Measurements from ENCODE around the gene LDLRAD4.

Gene LDLRAD4

GRCh38 chr18:13480571-13481255 is 262.2 kb downstream of the LDLRAD4 start:
- TF ChIP-seq CTCF (IDR thresholded peaks at IDR 0.05; ENCODE audit: low read depth, low read length), result no peak
- no peak overlapping the region for H3K4me3 ChIP-seq (ENCODE audit: low read depth, low read length)

- no peak for TF ChIP-seq CTCF (IDR thresholded peaks at IDR 0.05; ENCODE audit: low read depth, low read length)
- H3K4me3 ChIP-seq (ENCODE audit: low read depth, low read length), result no peak overlapping the region
Observed at GRCh38 chr18:13481331-13481730, 262.8 kb downstream of the LDLRAD4 start.

GRCh38 chr18:13481820-13482617 is 263.5 kb downstream of the LDLRAD4 start:
- no peak overlapping the region for H3K4me3 ChIP-seq (ENCODE audit: low read depth, low read length)
- TF ChIP-seq CTCF (IDR thresholded peaks at IDR 0.05; ENCODE audit: low read depth, low read length), result no peak

GRCh38 chr18:13482618-13482945 is 264.0 kb downstream of the LDLRAD4 start:
- TF ChIP-seq CTCF (IDR thresholded peaks at IDR 0.05; ENCODE audit: low read depth, low read length), result no peak
- no peak overlapping the region for H3K4me3 ChIP-seq (ENCODE audit: low read depth, low read length)

GRCh38 chr18:13483316-13484270 is 265.0 kb downstream of the LDLRAD4 start:
- TF ChIP-seq CTCF (IDR thresholded peaks at IDR 0.05; ENCODE audit: low read depth, low read length), result no peak

GRCh38 chr18:13485182-13485581 is 266.6 kb downstream of the LDLRAD4 start:
- TF ChIP-seq CTCF (IDR thresholded peaks at IDR 0.05; ENCODE audit: low read depth, low read length), result no peak
- no peak overlapping the region for H3K4me3 ChIP-seq (ENCODE audit: low read depth, low read length)

More at GRCh38 chr18:13483316-13484270, 265.0 kb downstream of the LDLRAD4 start:
- no peak overlapping the region for H3K4me3 ChIP-seq (ENCODE audit: low read depth, low read length)
